Activated CD8-positive, alpha-beta T cell treated with anti-CD3 and anti-CD28 coated beads for 36 hours (primary cell): ENCODE data around the gene TNS1. TPM values are rescaled to one million over a fixed set of nuclear protein-coding genes. Genes with fewer than 3 reads are reported as not detected.

Experiments
- ATAC-seq: fragments of 200-7000 bp; cut with Tn5 transposase; one replicate; pipeline ENCODE4 v1.10.0; 2021; ENCODE audit warnings: mild to moderate bottlenecking, moderate library complexity
- CTCF ChIA-PET: fragments of 350-600 bp; sonication (Branson Sonifier 250); formaldehyde crosslinking; loops from one replicate; lab custom pipeline; 2021; ENCODE audit warnings: antibody characterized with exemption; lab: Charles Lee
- POLR2A ChIA-PET: fragments of 350-600 bp; sonication (Branson Sonifier 250); formaldehyde crosslinking; loops from one replicate; lab custom pipeline; 2021; ENCODE audit warnings: antibody characterized with exemption; lab: Charles Lee
- DNase-seq: peaks from one replicate; pipeline ENCODE4 v3.0.0-alpha.2; 2020
- H3K27ac Mint-ChIP-seq: one replicate; pipeline ENCODE4 v1.8.0; 2021; ENCODE audit warnings: mild to moderate bottlenecking, mixed read lengths
- H3K27me3 Mint-ChIP-seq: one replicate; pipeline ENCODE4 v1.8.0; 2021; ENCODE audit warnings: mixed read lengths
- H3K36me3 Mint-ChIP-seq: one replicate; pipeline ENCODE4 v1.8.0; 2021; ENCODE audit warnings: low read depth, mixed read lengths
- H3K4me1 Mint-ChIP-seq: one replicate; pipeline ENCODE4 v1.8.0; 2021; ENCODE audit warnings: low read depth, mixed read lengths
- H3K4me3 Mint-ChIP-seq: one replicate; pipeline ENCODE4 v1.8.0; 2021; ENCODE audit warnings: mild to moderate bottlenecking, moderate library complexity, mixed read lengths
- H3K9me3 Mint-ChIP-seq: one replicate; pipeline ENCODE4 v1.8.0; 2021; ENCODE audit warnings: mixed read lengths
- CTCF ChIP-seq: fragments of 200-600 bp; IDR thresholded peaks from one replicate; pipeline ENCODE4 v1.8.0; 2022; ENCODE audit warnings: antibody characterized with exemption, mild to moderate bottlenecking
- intact Hi-C: fragments of 100-400 bp; cut with micrococcal nuclease; formaldehyde crosslinking; loops from one replicate; pipeline ENCODE4 v1.10.0; 2022
- total RNA-seq, 2 experiments: library from RNA; stranded (reverse); gene quantifications; one replicate each; pipeline ENCODE4 v1.2.3, GENCODE V29; 2021

Gene TNS1
- total RNA-seq, 2 experiments from 2014 or later = 1.8 to 2.0 TPM

GRCh38 chr2:218024871-218025270, 22.1 kb upstream of the TNS1 start:
- no peak for TF ChIP-seq CTCF
- DNase-seq = no peak
- POLR2A ChIA-PET = interaction anchor here (0.6 kb wide), 1 partner anchor 62 kb away, joined by 3 read pairs; no protein-coding TSS in a partner anchor
- intact Hi-C loops = no loop called here
- no peak overlapping the region for H3K4me3 Mint-ChIP-seq
- H3K36me3 Mint-ChIP-seq = no peaks in the 10 kb centered on the region
- CTCF ChIA-PET = no interaction called here
- H3K4me1 Mint-ChIP-seq = no peaks in the 10 kb centered on the region
- no peaks in the 10 kb centered on the region for H3K27me3 Mint-ChIP-seq
- H3K27ac Mint-ChIP-seq = no peak overlapping the region
- ATAC-seq = no peak
- no peaks in the 10 kb centered on the region for H3K9me3 Mint-ChIP-seq

DNA sequence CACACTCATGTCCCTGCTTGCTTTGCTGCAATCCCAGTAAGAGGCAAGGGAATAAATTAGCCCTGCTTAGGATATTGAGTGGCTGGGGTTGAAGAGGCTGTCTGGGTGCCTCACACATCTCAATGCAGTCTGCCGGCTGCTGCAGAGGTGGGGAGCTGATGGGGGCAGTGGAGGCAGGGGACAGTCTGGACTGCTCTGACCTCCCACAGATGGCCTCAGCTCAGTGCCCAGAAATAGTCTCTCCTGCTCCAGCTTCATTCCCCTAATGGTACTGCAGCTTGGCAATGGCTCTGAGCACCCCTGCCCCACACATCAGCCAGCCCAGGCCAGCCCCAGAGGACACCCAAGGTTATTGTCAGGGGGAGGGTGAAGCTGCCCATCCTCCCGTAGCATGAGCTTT, 21.5 kb upstream of the TNS1 start:
- no peak overlapping the region for H3K27ac Mint-ChIP-seq

DNA sequence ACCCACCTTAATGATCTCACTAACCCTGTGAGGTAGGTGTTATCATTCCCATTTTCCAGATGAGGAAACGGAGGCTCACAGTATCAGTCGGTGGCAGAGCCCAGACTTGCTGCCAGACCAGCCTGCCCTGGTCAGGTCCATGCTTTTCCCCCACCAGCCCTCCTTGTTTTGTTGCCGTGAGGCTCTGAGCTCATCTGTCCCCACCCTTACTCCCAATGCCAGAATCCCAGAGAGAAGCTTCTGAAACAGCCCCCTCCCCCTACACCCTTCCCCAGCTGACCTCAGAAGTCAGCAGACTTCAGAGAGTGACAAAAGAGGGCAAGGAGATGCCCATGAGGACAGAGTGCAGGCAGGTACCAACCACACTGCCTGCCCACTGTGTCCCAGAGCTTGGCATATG, 20.8 kb upstream of the TNS1 start:
- H3K4me3 Mint-ChIP-seq = no peak overlapping the region
- H3K27ac Mint-ChIP-seq = no peak overlapping the region
- ChIA-PET CTCF (interaction anchor here (1.1 kb wide), 1 partner anchor 10 kb away, joined by 3 read pairs; no protein-coding TSS in a partner anchor), POLR2A (no interaction called here)
- intact Hi-C loops = no loop called here
- no peaks in the 10 kb centered on the region for H3K9me3 Mint-ChIP-seq
- no peaks in the 10 kb centered on the region for H3K36me3 Mint-ChIP-seq
- DNase-seq (no peak), ATAC-seq (no peak)
- no peaks in the 10 kb centered on the region for H3K4me1 Mint-ChIP-seq
- no peak for TF ChIP-seq CTCF
- H3K27me3 Mint-ChIP-seq = no peaks in the 10 kb centered on the region

More for the DNA sequence above, 21.5 kb upstream of the TNS1 start:
- H3K9me3 Mint-ChIP-seq = no peaks in the 10 kb centered on the region
- ChIA-PET CTCF (no interaction called here), POLR2A (no interaction called here)
- H3K4me1 Mint-ChIP-seq = no peaks in the 10 kb centered on the region
- no peak overlapping the region for H3K4me3 Mint-ChIP-seq
- DNase-seq (no peak), ATAC-seq (no peak)
- TF ChIP-seq CTCF = no peak
- no peaks in the 10 kb centered on the region for H3K36me3 Mint-ChIP-seq
- no peaks in the 10 kb centered on the region for H3K27me3 Mint-ChIP-seq
- intact Hi-C loops = no loop called here

DNA sequence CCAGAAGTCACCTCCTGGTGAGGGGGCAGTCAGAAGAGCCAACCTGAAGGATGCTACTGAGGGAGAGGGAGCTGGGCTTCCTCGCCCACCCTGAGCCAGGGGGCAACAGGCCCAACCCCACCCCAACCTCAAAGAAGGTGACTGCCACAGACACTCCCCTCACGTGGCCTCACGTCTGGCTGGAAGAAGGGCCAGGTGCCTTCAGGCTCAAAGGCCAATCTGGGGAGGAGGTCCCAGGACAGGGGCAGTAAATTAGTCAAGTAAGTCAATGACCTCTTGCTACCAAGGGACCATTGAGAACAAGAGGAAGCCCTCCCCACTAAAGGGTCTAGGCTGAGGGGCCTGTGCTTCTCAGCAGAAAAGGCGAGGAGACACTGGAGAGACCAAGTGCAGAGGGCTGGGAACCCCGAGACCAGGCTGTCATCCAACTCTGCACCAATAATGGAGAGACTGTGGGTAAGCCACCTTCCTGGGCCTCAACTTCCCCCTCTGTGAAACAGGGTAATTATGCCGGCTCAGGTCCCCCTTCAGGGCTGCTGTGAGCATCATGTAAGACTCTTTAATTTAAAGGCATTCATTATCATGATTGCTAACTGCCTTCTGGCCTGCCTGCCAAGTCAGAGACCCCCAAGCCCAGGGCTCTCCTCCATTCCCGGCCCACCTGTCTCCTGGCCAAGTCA, 20.2 kb upstream of the TNS1 start:
- ChIA-PET CTCF (interaction anchor here (1.1 kb wide), 1 partner anchor 11 kb away, joined by 3 read pairs; no protein-coding TSS in a partner anchor), POLR2A (no interaction called here)
- Mint-ChIP-seq H3K27me3 (no peaks in the 10 kb centered on the region), H3K27ac (no peak overlapping the region), H3K9me3 (no peaks in the 10 kb centered on the region), H3K4me3 (no peak overlapping the region), H3K4me1 (no peaks in the 10 kb centered on the region), H3K36me3 (no peaks in the 10 kb centered on the region)
- no peak for TF ChIP-seq CTCF
- intact Hi-C loops = no loop called here
- no peak for DNase-seq
- ATAC-seq = no peak

- Mint-ChIP-seq H3K9me3 (no peaks in the 10 kb centered on the region), H3K4me3 (no peak overlapping the region), H3K36me3 (no peaks in the 10 kb centered on the region), H3K27ac (no peak overlapping the region), H3K27me3 (no peaks in the 10 kb centered on the region), H3K4me1 (no peaks in the 10 kb centered on the region)
- ChIA-PET POLR2A (no interaction called here), CTCF (interaction anchor here (1.1 kb wide), 1 partner anchor 11 kb away, joined by 3 read pairs; no protein-coding TSS in a partner anchor)
- ATAC-seq (no peak), DNase-seq (no peak)
- no peak for TF ChIP-seq CTCF
- intact Hi-C loops = no loop called here
Measured at GRCh38 chr2:218022131-218022850, 19.5 kb upstream of the TNS1 start.
